Renal pelvis (tissue), 4 donors: Measurements from ENCODE around the gene BAMBI. TPM values are rescaled to one million over a fixed set of nuclear protein-coding genes. Genes with fewer than 3 reads are reported as not detected.

ENCODE experiments used
- DNase-seq: peaks from one replicate; pipeline ENCODE4 v3.0.0-alpha.2; 2013
- polyA plus RNA-seq, 3 donors: library from polyadenylated mRNA; unstranded; fragments of 120-200 nt; gene quantifications; one replicate each; pipeline ENCODE4 v1.2.1, GENCODE V29; 2013; ENCODE audit not compliant: insufficient read length in 3 of 3

BAMBI gene
- polyA plus RNA-seq, 3 donors: 38.5 to 50.1 (median 40.3) TPM

DNA sequence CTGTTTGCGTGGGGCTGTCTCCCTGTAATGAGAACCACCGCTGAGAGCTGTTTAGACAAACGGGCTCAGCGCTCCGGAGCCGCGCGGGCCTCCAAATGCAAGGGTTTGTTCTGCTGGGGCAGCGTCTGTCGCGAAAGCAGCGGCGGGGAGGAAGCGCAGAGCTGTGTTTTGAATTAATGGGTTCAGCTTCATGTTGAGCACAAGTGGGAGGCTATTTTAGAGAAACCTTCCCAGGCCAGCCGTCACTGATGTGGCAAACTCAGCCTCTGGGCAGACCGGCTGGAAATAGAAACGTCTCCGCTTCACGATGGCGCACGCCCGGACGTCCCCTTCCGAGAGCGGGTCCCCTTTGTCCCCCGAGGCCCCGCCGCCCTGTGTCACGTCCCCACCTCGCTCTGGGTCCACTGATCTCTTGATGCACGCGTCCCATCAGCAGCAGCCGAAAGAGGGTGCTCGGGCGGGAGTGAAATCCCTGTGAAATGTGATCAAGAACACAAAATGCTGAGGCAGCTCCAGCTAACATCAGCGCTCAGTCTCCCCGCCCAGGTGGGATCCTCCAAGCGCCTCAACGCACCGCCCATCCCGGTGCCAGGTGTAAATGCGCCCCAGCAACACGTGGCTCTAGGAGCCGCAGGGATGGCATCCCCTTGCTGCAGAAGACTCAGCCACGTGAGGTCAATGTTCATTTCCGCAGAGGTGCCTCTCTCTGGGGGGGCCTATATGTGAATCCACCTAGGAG, 44.9 kb downstream of the BAMBI start:
- DNase-seq: no peak

DNA sequence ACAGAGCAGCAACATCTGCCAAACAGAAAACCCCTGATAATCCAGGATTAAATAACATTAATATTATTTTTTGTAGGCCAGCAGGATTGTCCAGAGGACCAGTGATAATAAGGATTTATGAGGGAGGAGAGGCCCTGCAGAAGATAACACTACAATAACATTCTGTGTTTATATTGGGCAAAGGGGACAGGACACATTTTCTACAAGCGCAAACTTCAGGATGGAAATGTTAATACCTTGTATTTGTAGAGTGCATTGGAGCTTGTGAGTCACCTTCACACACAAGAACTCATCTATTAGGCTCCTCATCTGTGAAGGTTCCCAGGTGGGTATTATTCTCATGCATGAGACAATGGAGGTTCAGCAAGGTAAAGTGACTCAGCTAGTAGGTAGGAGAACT, 51.0 kb downstream of the BAMBI start:
- no peak for DNase-seq

DNA sequence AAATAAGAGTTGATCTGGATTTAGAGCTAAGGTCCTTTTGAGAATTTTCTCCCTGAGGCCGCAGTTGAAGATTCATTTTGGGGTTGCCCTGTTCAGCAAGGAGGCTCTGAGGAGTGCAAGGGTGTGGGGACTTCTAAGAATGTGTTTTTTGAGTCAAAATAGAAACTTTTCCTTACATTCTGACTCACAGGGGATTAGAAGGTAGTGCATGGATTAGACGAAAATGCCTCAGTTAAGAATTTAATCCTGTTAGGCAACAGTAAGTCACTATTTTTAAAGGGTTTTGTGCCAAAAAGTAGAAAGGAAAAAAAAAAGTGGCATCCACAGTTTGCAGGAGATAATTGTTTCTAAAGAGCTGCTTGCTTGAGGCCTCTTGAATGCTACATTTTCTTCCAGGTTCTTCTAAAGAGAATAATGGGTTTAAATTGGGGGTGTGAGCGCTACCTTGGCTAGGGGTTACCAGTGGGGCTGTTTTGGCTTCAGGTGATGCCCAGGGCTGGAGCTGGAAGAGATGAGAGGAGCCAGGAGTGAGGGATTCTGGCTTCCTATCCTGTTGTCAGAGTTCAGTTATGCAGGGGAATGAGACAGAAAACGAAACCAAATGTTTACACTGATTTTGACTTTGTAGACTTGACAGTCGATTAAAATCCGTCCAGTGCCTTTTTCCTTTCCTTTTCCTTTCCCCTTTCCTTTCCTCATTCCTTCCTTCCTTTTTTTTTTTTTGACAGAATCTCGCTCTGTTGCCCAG, 52.9 kb downstream of the BAMBI start:
- no peak for DNase-seq

DNA sequence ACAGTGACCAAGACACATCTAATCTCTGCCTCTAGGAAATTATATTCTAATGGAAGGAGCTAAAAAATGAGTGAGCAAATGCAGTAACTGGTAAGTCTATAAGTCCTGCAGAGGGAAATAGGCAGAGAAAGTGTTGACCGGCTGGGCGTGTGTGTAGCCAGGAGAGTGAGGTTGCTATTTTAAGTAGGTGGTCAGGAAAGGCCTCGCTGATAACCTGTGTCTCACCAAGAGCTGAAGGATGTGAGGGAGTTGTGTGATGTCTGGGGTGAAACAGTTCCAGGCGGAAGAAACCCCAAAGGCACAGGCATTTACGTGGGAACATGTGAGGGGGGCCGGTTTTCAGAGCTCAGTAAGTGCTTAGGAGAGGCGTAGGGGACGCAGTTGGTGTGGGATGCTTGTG, 54.8 kb downstream of the BAMBI start:
- DNase-seq: no peak

Other genes with a start within 250 kb of the BAMBI start
- gene WAC, start 144.4 kb upstream of the BAMBI start, polyA plus RNA-seq: 100 to 1,000 TPM; 145 to 166 (median 146) TPM